HepG2 (cell line): ENCODE results near the gene FAM53C. TPM values are rescaled to one million over a fixed set of nuclear protein-coding genes. Genes with fewer than 3 reads are reported as not detected.

Experiments used
- BCL6 ChIP-seq: IDR thresholded peaks from 2 replicates; pipeline ENCODE4 v1.6.1; 2016; ENCODE audit warnings: missing genetic modification reagents, missing compliant biosample characterization
- CEBPB ChIP-seq: IDR thresholded peaks from 2 replicates; pipeline ENCODE4 v1.6.1; 2011; ENCODE audit warnings: low read depth, low read length, improper control_type of control experiment, borderline replicate concordance
- EEA1 ChIP-seq: sonication (generic); formaldehyde crosslinking; IDR thresholded peaks from 2 replicates; pipeline ENCODE4 v1.5.1; 2020; ENCODE audit warnings: mild to moderate bottlenecking, missing genetic modification reagents, borderline replicate concordance
- HNRNPL ChIP-seq: fragments of 200-400 bp; formaldehyde crosslinking; IDR thresholded peaks from 2 replicates; pipeline ENCODE4 v1.6.1; 2017; ENCODE audit warnings: mild to moderate bottlenecking, low read depth, low read length
- KDM1A ChIP-seq: IDR thresholded peaks from 2 replicates; pipeline ENCODE4 v1.6.1; 2016; ENCODE audit warnings: missing compliant biosample characterization
- KIAA2018 ChIP-seq: sonication (generic); formaldehyde crosslinking; IDR thresholded peaks from 2 replicates; pipeline ENCODE4 v1.5.0; 2020; ENCODE audit warnings: mild to moderate bottlenecking, missing genetic modification reagents, borderline replicate concordance
- MED1 ChIP-seq: sonication (generic); formaldehyde crosslinking; IDR thresholded peaks from 2 replicates; pipeline ENCODE4 v1.4.0; 2020; ENCODE audit warnings: missing genetic modification reagents
- RAD51 ChIP-seq: fragments of 450-650 bp; IDR thresholded peaks from 2 replicates; pipeline ENCODE4 v1.6.1; 2016; ENCODE audit warnings: borderline replicate concordance
- RBAK ChIP-seq: sonication (generic); formaldehyde crosslinking; IDR thresholded peaks from 2 replicates; pipeline ENCODE4 v1.5.1; 2020; ENCODE audit warnings: mild to moderate bottlenecking, missing genetic modification reagents
- SIX1 ChIP-seq: sonication (generic); formaldehyde crosslinking; IDR thresholded peaks from 2 replicates; pipeline ENCODE4 v1.4.0; 2020; ENCODE audit warnings: missing genetic modification reagents, borderline replicate concordance
- TAF15 ChIP-seq: fragments of 200-400 bp; formaldehyde crosslinking; IDR thresholded peaks from one replicate; pipeline ENCODE4 v1.6.1; 2018; ENCODE audit warnings: mild to moderate bottlenecking, low read depth, low read length; ENCODE audit not compliant: poor library complexity, severe bottlenecking
- ZFP36L1 ChIP-seq: sonication (generic); formaldehyde crosslinking; IDR thresholded peaks from 2 replicates; pipeline ENCODE4 v1.8.0; 2022; ENCODE audit warnings: mild to moderate bottlenecking, missing genetic modification reagents, moderate library complexity
- ZNF235 ChIP-seq: sonication (generic); formaldehyde crosslinking; IDR thresholded peaks from 2 replicates; pipeline ENCODE4 v1.8.1; 2023; ENCODE audit warnings: mild to moderate bottlenecking, missing genetic modification reagents, borderline replicate concordance
- ZNF260 ChIP-seq: sonication (generic); formaldehyde crosslinking; IDR thresholded peaks from 2 replicates; pipeline ENCODE4 v1.4.0; 2020; ENCODE audit warnings: missing genetic modification reagents, low read depth, mild to moderate bottlenecking, borderline replicate concordance
- ZNF333 ChIP-seq: sonication (generic); formaldehyde crosslinking; IDR thresholded peaks from 2 replicates; pipeline ENCODE4 v1.4.0; 2020; ENCODE audit warnings: mild to moderate bottlenecking, missing genetic modification reagents, borderline replicate concordance
- ZNF652 ChIP-seq: IDR thresholded peaks from 2 replicates; pipeline ENCODE4 v1.6.1; 2016; ENCODE audit warnings: low read depth, borderline replicate concordance
- polyA plus RNA-seq, 8 experiments: library from polyadenylated mRNA; depleted of rRNA in 3 of 8; stranded (reverse) in 7 of 8; unstranded in 1 of 8; fragments of >200 nt; fragmentation: Illumina TruSeq in 4 of 8; extraction: Trizol in 4 of 8; gene quantifications; 2 replicates each; pipeline versions ENCODE4 v1.2.1 to v1.2.3, GENCODE V29; 2011 to 2016; ENCODE audit warnings: low read depth in 4 of 8, missing spikeins in 1 of 8, mixed read lengths in 1 of 8; ENCODE audit not compliant: insufficient read depth in 1 of 8
- total RNA-seq, 5 experiments: library from RNA; depleted of rRNA; stranded (reverse); fragments of >200 nt; fragmentation: Illumina TruSeq; extraction: Trizol; gene quantifications; 2 replicates each; pipeline ENCODE4 v1.2.3, GENCODE V29; 2016; ENCODE audit warnings: low read depth in 1 of 5
- TF ChIP-seq, protein P1 (sequence below): sonication (generic); formaldehyde crosslinking; IDR thresholded peaks from 2 replicates; pipeline ENCODE4; 2020; ENCODE audit warnings: missing genetic modification reagents, mild to moderate bottlenecking, borderline replicate concordance

The FAM53C gene
- total and polyA plus RNA-seq, 2 of the 13 experiments (the other 11 are each of a cell fraction or from before 2014, with no cell fraction given): 26.9 to 30.1 TPM

GRCh38 chr5:138337685-138338410, at the start of gene FAM53C (continued):
- TF ChIP-seq TAF15: peak; percentile 66
- TF ChIP-seq BCL6 (CRISPR knock-in tag): peak; percentile 58; the same call in 1 of the 2 replicates
- TF ChIP-seq, protein P1, sequence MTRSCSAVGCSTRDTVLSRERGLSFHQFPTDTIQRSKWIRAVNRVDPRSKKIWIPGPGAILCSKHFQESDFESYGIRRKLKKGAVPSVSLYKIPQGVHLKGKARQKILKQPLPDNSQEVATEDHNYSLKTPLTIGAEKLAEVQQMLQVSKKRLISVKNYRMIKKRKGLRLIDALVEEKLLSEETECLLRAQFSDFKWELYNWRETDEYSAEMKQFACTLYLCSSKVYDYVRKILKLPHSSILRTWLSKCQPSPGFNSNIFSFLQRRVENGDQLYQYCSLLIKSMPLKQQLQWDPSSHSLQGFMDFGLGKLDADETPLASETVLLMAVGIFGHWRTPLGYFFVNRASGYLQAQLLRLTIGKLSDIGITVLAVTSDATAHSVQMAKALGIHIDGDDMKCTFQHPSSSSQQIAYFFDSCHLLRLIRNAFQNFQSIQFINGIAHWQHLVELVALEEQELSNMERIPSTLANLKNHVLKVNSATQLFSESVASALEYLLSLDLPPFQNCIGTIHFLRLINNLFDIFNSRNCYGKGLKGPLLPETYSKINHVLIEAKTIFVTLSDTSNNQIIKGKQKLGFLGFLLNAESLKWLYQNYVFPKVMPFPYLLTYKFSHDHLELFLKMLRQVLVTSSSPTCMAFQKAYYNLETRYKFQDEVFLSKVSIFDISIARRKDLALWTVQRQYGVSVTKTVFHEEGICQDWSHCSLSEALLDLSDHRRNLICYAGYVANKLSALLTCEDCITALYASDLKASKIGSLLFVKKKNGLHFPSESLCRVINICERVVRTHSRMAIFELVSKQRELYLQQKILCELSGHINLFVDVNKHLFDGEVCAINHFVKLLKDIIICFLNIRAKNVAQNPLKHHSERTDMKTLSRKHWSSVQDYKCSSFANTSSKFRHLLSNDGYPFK (CRISPR knock-in tag): peak; percentile 30; the same call in 1 of the 2 replicates
- TF ChIP-seq EEA1 (CRISPR knock-in tag): 0 out of 2 replicates have a peak, but pooled peaks have one; percentile 19
- TF ChIP-seq CEBPB: no peak
- peak; percentile 55; the same call in 1 of the 2 replicates for TF ChIP-seq HNRNPL
- TF ChIP-seq KDM1A (CRISPR knock-in tag): no peak
- TF ChIP-seq SIX1 (CRISPR knock-in tag): no peak
- TF ChIP-seq ZNF333: peak; percentile 27; the same call in 1 of the 2 replicates
- TF ChIP-seq MED1: peak; percentile 80
- peak; percentile 17; the same call in 1 of the 2 replicates for TF ChIP-seq ZFP36L1 (CRISPR knock-in tag)
- peak; percentile 73; the same call in 1 of the 2 replicates for TF ChIP-seq ZNF235 (CRISPR knock-in tag)
- no peak for TF ChIP-seq RAD51
- no peak for TF ChIP-seq RBAK (CRISPR knock-in tag)
- TF ChIP-seq ZNF652: no peak
- no peak for TF ChIP-seq ZNF260 (CRISPR knock-in tag)
- TF ChIP-seq KIAA2018 (CRISPR knock-in tag): no peak
